ACHN (cell line): ENCODE results near the gene ZMYND15.
"Not testable (repeated sequence)": the region's sequence is repeated elsewhere in the genome, so short reads cannot be mapped to it uniquely, and the experiment has no call there.

Experiments
- DNase-seq: peaks from one replicate; pipeline ENCODE4 v3.0.0-alpha.2; 2015
- in situ Hi-C: cut with HindIII; loops from 2 replicates; pipeline ENCODE4 v1.10.0; 2017; ENCODE audit warnings: low sequenced_read_pairs, low pct_ligation_motif_present, low pct_unique_long_range_greater_than_20kb

ZMYND15 gene

DNA sequence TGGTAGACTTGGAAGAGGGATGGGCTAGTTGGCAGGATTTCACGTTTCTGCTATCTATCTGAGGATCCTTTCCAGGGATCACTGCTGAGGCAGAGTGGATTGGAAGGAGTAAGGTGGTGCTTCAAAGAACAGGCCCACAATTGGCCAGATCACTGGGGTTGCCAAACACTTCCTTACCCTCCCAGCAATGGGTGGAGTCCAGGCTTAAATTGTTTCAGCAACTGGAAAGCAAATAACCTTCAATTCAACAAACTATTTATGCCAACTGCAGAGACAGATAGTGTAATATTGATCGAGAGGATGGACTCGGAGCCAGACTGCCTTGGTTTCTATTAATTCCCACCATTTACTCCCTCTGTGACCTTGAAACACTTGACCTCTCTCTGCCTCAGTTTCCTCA is 27.1 kb upstream of the ZMYND15 start:
- in situ Hi-C loops, result no loop called here
- DNase-seq, result no peak

DNA sequence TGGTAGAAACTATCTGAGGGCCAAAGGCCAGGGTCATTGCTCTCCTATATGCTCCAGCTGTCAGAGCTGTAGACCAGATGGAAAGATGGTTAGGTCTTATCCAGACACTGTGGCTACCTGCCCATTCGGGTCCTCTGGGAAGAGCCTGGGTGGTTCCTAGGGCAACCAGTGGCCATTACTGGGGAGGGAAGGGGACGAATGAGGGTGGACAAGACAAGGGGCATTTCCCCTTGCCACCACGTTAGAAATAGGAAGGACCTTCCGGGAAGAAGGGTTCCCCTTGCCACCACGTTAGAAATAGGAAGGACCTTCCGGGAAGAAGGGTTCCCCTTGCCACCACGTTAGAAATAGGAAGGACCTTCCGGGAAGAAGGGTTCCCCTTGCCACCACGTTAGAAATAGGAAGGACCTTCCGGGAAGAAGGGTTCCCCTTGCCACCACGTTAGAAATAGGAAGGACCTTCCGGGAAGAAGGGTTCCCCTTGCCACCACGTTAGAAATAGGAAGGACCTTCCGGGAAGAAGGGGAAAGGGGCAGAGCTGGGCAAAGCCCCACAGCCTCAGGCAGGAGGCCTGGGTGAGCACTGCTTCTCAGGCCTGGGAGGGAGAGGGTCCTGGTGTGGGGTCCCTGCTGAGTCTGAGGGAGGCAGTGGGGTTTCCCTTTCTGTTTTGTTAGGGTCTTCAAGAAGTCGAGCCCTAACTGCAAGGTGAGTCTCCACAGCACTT is 25.1 kb upstream of the ZMYND15 start:
- in situ Hi-C loops, DNase-seq: not testable (repeated sequence)

DNA sequence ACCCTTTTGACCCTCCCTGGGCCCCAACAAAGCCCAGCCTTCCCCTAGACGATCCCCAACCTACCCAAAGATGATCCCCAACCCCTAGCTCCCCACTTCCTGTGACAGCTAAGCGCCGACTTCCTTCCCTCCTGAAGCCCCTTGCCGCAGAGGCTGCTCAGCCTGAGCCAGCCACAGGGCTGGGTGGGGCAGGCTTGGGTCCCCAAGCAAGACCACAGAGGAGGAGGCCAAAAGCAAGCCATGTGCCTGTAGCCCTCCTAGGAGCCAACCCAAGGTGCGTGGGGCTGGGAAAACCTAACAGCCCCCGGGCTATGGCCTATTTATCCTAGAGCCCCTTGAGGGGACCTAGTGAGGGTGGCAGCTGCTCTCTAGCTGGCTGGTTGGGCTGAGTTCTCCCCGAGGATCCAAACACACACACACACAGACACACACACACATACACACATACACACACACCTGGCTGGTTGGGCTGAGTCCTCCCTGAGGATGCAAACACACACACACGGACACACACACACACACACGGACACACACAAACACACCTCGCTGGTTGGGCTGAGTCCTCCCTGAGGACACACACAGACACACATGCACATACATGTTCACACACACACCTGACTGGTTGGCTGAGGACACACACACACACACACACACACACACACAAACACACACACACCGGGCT is 24.4 kb upstream of the ZMYND15 start:
- no peak for DNase-seq
- in situ Hi-C loops, result no loop called here

DNA sequence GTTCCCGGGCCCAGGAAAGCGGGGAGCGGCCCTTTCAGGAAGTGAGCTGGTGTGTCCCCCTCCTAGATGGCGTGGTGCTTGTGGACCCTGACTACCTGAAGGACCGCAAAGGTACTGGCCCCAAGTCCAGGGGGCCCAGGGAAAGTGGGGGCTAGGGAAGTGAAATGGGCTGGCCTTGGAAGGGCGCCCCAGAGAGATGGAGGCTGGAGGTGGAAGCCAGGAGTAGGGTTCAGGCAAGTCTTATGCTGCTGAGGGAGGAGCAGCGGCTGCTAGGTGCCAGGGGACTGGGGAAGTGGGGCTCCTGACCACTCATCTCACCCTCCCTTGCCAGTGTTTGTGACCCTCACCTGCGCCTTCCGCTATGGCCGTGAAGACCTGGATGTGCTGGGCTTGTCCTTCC is 23.6 kb upstream of the ZMYND15 start:
- in situ Hi-C loops, result no loop called here
- DNase-seq, result no peak

DNA sequence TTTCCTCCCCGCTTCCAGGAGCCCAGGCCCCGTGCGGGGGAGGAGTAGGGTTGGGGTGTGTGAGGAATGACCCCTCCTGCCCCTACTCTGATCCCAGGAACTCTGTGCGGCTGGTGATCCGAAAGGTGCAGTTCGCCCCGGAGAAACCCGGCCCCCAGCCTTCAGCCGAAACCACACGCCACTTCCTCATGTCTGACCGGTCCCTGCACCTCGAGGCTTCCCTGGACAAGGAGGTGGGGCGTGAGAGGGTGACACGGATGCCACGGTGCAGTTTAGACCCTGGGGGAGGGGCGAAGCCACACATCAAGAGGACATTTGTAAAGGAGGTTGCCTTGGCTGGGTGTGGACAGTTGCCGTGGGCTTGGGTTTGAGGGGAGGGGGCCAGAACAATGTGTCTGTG is 21.8 kb upstream of the ZMYND15 start:
- no peak for DNase-seq
- in situ Hi-C loops, result no loop called here

DNA sequence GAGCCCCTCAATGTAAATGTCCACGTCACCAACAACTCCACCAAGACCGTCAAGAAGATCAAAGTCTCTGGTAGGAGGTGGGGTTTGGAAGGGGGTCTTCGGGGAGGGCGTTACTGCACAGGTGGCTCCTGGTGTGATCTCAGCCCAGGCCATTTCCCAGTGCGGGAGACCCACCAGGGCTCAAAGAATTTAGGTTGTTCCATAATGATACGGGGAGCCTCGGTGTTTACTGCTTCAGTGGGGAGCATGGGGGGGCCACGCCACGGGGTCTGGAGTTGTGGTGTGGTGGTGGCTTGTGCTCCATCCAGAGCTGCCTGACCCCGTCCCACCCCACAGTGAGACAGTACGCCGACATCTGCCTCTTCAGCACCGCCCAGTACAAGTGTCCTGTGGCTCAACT is 21.4 kb upstream of the ZMYND15 start:
- no peak for DNase-seq
- in situ Hi-C loops, result no loop called here

DNA sequence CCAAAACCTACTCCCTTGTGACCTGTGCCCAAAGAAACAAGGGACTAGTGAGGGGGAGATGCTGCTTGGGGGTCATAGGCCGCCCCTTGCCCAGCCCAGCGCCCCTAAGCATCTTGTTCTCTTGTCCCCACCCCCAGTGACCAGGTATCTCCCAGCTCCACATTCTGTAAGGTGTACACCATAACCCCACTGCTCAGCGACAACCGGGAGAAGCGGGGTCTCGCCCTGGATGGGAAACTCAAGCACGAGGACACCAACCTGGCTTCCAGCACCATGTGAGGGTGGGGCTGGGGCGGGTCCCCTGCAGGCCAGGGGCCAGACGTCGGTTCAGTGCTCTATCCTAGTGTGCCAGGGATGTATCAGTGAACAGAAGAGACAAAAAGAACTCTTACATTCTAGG is 20.5 kb upstream of the ZMYND15 start:
- in situ Hi-C loops, result no loop called here
- no peak for DNase-seq

DNA sequence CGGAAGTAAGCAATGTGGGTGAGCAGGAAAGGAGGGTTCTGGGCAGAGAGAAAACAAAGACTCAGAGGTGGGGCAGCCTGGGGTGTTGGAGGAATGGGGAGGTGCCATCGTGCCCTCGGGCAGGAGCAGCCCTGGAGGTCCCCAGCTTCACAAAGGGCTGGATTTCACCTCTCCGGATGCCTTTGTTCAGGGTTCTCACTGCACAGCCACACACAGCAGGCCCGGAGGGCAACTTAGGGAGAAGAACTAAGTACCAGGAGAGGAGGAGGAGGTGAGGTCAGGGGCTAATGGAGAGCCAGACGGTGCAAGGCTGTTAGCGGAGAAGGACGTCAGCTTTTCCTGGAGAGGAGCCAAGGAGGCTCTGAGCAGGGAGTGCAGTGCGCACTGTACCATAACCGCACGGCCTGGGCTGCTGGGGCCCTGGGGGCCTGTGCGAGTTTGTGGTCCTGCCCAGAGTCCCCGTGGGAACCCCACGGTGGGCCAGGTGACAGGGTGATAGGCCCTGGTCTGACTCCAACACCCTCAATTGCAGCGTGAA is 19.9 kb upstream of the ZMYND15 start:
- in situ Hi-C loops, result loop anchor here (10.0 kb wide), 1 partner anchor 135 kb away; no protein-coding TSS in a partner anchor

DNA sequence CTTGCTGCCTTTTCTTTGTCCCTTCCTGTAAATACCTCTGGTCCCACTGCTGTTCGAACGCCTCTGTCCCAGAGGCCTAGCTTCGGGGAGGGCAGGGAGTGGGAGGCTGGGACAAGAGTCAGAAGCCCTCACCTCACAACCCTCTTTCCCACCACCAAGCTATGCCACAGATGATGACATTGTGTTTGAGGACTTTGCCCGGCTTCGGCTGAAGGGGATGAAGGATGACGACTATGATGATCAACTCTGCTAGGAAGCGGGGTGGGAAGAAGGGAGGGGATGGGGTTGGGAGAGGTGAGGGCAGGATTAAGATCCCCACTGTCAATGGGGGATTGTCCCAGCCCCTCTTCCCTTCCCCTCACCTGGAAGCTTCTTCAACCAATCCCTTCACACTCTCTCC is 18.8 kb upstream of the ZMYND15 start:
- in situ Hi-C loops, result loop anchor here (10.0 kb wide), 1 partner anchor 134 kb away; no protein-coding TSS in a partner anchor
- DNase-seq, result no peak

More for the DNA sequence above, 19.9 kb upstream of the ZMYND15 start:
- peak; percentile 89 for DNase-seq

DNA sequence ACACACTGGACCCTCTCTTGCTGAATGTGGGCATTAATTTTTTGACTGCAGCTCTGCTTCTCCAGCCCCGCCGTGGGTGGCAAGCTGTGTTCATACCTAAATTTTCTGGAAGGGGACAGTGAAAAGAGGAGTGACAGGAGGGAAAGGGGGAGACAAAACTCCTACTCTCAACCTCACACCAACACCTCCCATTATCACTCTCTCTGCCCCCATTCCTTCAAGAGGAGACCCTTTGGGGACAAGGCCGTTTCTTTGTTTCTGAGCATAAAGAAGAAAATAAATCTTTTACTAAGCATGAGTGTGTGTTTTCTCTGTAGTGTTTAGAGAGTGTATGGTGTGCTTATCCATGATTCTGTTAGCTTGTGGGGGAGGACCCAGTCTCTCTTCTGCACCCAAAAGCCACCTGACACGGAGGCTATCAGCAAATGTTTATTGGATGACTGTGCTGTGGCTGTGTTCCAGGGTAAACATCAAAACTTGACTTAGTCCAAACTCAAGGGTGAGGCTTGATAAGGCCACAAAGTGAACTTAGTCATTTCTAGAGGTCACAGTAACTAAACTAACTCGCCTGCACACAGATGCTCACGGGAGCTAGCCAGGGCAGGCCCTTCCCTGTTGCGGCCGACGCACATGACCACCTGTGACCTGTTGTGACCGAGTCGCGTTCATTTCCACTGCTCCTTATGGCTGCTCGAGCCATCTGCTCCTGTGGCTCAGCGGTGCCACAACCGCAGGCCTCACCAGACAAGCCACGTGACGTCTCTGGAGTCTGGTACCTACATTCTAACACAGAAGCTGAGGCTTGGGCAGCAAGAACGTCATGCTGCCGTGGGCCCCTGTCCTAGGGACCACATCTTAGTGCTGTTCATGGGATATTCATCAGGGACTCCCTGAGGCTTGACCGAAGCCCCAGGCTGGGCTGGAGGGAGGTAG is 18.2 kb upstream of the ZMYND15 start:
- in situ Hi-C loops, result loop anchor here (10.0 kb wide), 1 partner anchor 133 kb away; no protein-coding TSS in a partner anchor
- peak; percentile 87 for DNase-seq

DNA sequence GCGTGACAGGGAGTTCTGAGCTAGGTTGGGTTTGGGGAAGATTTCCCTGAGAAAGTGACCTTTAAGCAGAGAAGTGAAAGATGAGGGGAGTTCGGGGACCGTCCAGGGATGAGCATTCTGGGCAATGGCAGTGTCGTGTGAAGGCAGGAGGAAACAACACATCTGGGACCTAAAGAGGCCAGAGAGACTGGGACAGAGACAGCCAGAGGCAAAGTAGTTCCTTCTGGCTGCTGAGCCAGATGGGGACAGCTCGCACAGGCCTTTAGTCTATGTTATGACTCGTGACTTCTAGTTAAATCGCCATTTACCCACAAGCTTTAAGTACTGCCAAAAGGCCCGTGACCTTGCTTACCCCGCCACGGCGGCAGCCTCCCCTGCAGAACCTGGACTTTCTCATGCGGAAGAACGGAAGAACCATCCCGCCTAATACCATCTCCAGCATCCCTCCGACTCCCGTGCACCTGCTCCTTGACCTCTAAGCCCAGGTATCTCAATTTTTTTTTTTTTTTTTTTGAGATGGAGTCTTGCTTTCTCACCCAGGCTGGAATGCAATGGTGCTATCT is 16.9 kb upstream of the ZMYND15 start:
- in situ Hi-C loops, result loop anchor here (10.0 kb wide), 1 partner anchor 132 kb away; no protein-coding TSS in a partner anchor
- DNase-seq, result no peak

DNA sequence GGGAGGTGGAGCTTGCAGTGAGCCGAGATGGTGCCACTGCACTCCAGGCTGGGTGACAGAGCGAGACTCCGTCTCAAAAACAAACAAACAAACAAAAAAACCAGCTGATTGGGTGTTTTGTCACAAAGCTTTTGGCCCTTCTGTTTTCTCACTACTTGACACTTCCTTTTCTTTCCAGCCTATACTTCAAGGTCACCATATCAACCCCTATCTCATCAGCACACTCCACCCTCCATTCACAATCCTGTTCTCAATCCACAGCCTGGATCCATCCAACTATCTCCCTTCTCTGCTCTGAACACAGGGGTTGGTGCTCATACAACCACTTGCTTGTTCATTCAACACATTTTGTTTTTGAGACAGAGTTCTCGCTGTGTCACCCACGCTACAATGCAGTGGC is 15.0 kb upstream of the ZMYND15 start:
- in situ Hi-C loops, result loop anchor here (10.0 kb wide), 1 partner anchor 130 kb away; no protein-coding TSS in a partner anchor
- DNase-seq, result no peak

DNA sequence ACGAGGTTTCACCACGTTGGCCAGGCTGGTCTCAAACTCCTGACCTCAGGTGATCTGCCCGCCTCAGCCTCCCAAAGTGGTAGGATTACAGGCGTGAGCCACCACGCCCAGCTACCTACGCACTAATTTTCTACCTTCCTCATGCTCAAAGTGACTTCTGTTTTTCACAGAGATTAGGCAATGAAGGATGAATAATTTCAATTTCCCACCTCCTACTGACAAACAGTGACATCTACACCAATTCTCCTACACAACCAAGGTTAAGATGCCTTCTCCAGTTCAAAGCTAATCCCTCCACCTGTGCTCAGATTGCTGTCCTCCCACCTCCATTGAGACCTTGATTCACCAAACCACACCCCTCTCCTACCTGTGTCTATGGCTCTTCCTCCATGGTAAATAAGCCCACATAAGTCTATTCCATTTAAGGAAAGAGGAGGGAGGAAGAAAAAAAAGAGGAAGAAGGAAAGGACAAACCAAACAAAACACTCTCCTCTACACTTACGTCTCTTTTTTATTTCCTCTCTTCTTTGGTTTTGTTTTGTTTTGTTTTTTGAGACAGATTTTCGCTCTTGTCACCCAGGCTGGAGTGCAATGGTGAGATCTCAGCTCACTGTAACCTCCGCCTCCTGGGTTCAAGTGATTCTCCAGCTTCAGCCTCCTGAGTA is 13.9 kb upstream of the ZMYND15 start:
- no peak for DNase-seq
- in situ Hi-C loops, result loop anchor here (10.0 kb wide), 1 partner anchor 129 kb away; no protein-coding TSS in a partner anchor

DNA sequence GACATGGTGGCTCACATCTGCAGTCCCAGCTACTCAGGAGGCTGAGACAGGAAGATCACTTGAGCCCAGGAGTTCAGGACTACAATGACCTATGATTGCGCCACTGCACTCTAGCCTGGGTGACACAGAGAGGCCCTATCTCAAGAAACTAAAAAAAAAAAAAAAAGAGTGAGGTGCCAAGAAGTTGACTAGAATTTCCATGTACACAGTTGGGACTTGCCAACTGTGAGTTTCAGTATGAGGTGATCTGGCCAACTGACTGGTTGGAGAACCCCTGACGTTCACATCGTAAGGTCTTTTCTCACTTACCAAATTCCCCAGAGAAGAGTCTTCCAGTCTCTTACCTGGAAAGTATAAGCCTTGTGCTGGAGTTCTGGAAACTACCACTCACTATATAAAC is 11.5 kb upstream of the ZMYND15 start:
- no peak for DNase-seq
- in situ Hi-C loops, result loop anchor here (10.0 kb wide), 1 partner anchor 127 kb away; no protein-coding TSS in a partner anchor

DNA sequence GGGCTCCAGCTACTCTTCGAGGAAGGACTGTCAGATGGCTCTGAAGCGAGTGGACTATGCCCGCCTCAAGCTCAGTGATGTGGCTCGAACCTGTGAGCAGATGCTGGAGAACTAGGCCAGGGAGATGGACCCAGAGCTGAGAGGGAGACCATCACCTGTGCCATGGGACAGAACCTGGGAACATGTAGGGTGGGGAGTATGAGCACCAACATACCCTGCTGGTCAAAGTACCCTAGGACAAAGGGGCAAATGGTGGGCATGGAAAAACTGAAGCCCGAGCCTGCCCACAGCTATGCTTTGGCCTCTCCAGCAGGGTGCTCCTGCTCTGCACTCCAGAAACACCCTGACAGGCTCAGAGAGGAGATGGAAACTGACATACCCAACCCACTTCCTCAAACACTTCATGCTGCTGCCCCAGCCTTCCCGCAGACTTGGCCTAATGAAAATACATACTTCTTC is 6.5 kb upstream of the ZMYND15 start:
- in situ Hi-C loops, result no loop called here
- no peak for DNase-seq

DNA sequence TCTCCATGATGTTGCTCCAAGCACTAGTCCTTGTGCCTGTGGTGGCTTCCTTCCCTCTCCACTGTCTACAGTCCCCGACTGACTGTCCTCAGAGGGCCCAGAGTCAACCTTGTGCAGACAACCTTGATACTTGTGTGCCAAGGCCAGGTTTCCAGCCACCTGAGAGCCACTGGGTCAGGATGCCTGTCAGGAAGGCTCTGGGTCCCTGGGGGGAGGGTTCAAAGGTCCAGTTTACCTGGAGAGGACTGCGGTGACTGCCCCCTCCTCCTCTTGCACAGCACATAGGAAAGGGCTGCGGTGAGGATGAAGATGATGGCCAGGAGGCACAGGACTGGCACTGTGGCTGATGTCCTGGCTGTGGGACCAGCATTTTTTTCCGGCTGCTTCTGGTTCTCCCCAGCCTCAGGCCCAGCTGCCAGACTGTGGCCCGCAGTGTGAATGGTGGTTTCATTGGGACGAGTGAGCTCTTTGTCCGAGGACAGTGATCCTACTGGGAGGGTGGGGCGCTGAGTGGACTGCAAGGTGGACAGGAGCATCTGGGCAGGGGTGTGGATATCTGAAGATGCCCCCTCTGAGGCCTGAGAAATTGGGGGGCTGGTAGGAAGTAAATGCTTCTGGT is 4.7 kb upstream of the ZMYND15 start:
- in situ Hi-C loops, result no loop called here
- no peak for DNase-seq
